Ovary (tissue), 9 donors: Measurements from ENCODE around the gene ZNF74. TPM values are rescaled to one million over a fixed set of nuclear protein-coding genes. Genes with fewer than 3 reads are reported as not detected.
"Not testable (repeated sequence)": the region's sequence is repeated elsewhere in the genome, so short reads cannot be mapped to it uniquely, and the experiment has no call there.

Source experiments
- DNase-seq, 5 donors: peaks; one replicate each; pipeline ENCODE4 v3.0.0-alpha.2; 2019 to 2020
- H3K27ac ChIP-seq, 2 donors: fragments of 200-600 bp; one replicate each; pipeline versions ENCODE4 v1.5.1 to v1.8.0; 2019 to 2022
- H3K27me3 ChIP-seq: fragments of 200-600 bp; one replicate; pipeline ENCODE4 v1.8.0; 2022
- H3K36me3 ChIP-seq: fragments of 200-600 bp; sonication (generic); one replicate; pipeline ENCODE4 v1.5.1; 2019
- H3K4me1 ChIP-seq: one replicate; pipeline ENCODE4 v1.8.1; 2013; ENCODE audit warnings: mild to moderate bottlenecking, moderate library complexity; ENCODE audit not compliant: insufficient read depth
- H3K4me3 ChIP-seq: fragments of 200-600 bp; sonication (generic); one replicate; pipeline ENCODE4 v1.5.1; 2017
- H3K9me3 ChIP-seq, 2 donors: fragments of 200-600 bp in 1 of 2; sonication (generic) in 1 of 2; one replicate each; pipeline versions ENCODE4 v1.5.1 to v1.8.1; 2013 to 2019; ENCODE audit warnings: mild to moderate bottlenecking in 1 of 2, moderate library complexity in 1 of 2
- EP300 ChIP-seq: sonication (generic); formaldehyde crosslinking; IDR thresholded peaks from one replicate; pipeline ENCODE4 v1.6.1; 2017; ENCODE audit warnings: antibody characterized with exemption
- POLR2A ChIP-seq: fragments of 450-650 bp; IDR thresholded peaks from one replicate; pipeline ENCODE4 v1.6.1; 2017; ENCODE audit warnings: antibody characterized with exemption, mild to moderate bottlenecking, moderate library complexity
- WGBS, 3 donors: extraction: QIAGEN DNeasy Blood & Tissue Kit in 1 of 3; methylation state at CpG; one replicate each; pipeline versions ENCODE4 v1.1.5 to v1.1.7; 2013 to 2017; 5-methylcytosine and 5-hydroxymethylcytosine counted together
- intact Hi-C, 4 donors: fragments of 100-400 bp; cut with DNase I; formaldehyde crosslinking; loops; one replicate each; pipeline versions ENCODE4 v1.11.0 to v1.15.1; 2022 to 2023
- polyA plus RNA-seq, 2 donors: library from polyadenylated mRNA; stranded (reverse); fragments of 200-250 nt in 1 of 2; fragments of 350-450 nt in 1 of 2; fragmentation: Illumina TruSeq in 1 of 2; extraction: RNeasy Lipid Tissue Mini Kit (QIAGEN cat#74804) in 1 of 2; gene quantifications; one replicate each; pipeline ENCODE4 v1.2.3, GENCODE V29; 2013 to 2014
- total RNA-seq, 7 donors: library from RNA; depleted of rRNA in 2 of 7; stranded (reverse); fragments of >200 nt in 2 of 7; fragmentation: NEBNext Ultra II Directional in 3 of 7; extraction: Animal tissue kit (Norgen Biotek cat#: 25700) in 3 of 7; gene quantifications; one replicate each; pipeline versions ENCODE4 v1.1.0 to v1.2.4, GENCODE V29; 2016 to 2023
- TF ChIP-seq, protein P1 (sequence below), 3 donors: fragments of 450-650 bp in 2 of 3; fragments of 200-600 bp in 1 of 3; IDR thresholded peaks; one replicate each; pipeline versions ENCODE4 v1.5.1 to v1.8.0; 2016 to 2022; ENCODE audit warnings: antibody characterized with exemption in 3 of 3, mild to moderate bottlenecking in 1 of 3
- donor health status: DM: no; HTN: no; CAD: no; lungs with moderate emphysema.
- donor health status: DM: no; HTN: no; CAD: no.
- donor health status: Bipolar disorder and iron deficiency.
- donor health status: DM: yes; HTN: yes; CAD: no.
- donor health status: DM: no; HTN: no; CAD: no.
- donor health status: DM: yes; HTN: yes; CAD: no.

ZNF74 gene
- total and polyA plus RNA-seq, 9 donors = 6.1 to 16.8 (median 11.6) TPM

GRCh38 chr22:20390394-20390907, 3.5 kb upstream of the ZNF74 start:
- WGBS, 3 donors = 79 to 89% (median 88%) methylated on average over 5 of the region's 5 CpGs
- H3K27ac ChIP-seq = no peak overlapping the region
- H3K4me1 ChIP-seq = peaks cover 8% of the 10 kb centered on the region
- TF ChIP-seq, protein P1, sequence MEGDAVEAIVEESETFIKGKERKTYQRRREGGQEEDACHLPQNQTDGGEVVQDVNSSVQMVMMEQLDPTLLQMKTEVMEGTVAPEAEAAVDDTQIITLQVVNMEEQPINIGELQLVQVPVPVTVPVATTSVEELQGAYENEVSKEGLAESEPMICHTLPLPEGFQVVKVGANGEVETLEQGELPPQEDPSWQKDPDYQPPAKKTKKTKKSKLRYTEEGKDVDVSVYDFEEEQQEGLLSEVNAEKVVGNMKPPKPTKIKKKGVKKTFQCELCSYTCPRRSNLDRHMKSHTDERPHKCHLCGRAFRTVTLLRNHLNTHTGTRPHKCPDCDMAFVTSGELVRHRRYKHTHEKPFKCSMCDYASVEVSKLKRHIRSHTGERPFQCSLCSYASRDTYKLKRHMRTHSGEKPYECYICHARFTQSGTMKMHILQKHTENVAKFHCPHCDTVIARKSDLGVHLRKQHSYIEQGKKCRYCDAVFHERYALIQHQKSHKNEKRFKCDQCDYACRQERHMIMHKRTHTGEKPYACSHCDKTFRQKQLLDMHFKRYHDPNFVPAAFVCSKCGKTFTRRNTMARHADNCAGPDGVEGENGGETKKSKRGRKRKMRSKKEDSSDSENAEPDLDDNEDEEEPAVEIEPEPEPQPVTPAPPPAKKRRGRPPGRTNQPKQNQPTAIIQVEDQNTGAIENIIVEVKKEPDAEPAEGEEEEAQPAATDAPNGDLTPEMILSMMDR (IDR thresholded peaks at IDR 0.05) = no peak
- no peak for TF ChIP-seq EP300
- TF ChIP-seq POLR2A = no peak
- no peaks in the 10 kb centered on the region for H3K9me3 ChIP-seq
- DNase-seq = no peak
- H3K36me3 ChIP-seq = no peaks in the 10 kb centered on the region
- no peaks in the 10 kb centered on the region for H3K27me3 ChIP-seq
- no peak overlapping the region for H3K4me3 ChIP-seq
- intact Hi-C loops = no loop called here

DNA sequence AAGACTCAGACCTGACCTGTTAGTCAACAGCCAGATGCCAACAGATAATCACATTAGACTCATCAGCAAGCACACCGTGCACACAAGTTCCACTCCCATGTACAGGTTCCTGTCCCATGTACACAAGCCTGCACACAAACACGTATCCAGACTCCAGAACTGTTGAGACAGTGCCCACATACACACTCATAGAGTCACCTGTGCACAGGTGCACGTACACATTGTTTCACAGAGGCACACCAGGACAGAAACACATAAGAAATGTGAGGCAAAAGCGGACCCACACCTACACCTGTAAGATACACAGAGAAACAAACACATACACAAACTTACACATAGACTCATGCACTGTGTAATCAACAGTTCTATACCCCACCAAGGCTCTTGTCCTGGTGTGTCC, 2.7 kb upstream of the ZNF74 start:
- H3K27me3 ChIP-seq = no peaks in the 10 kb centered on the region
- intact Hi-C loops = no loop called here
- peaks cover 8% of the 10 kb centered on the region for H3K4me1 ChIP-seq
- H3K27ac ChIP-seq = no peak overlapping the region
- no peak overlapping the region for H3K4me3 ChIP-seq
- WGBS, 3 donors = 81 to 85% (median 82%) methylated on average over 4 of the region's 4 CpGs
- H3K9me3 ChIP-seq = no peaks in the 10 kb centered on the region
- DNase-seq = no peak
- no peaks in the 10 kb centered on the region for H3K36me3 ChIP-seq
- TF ChIP-seq EP300 (no peak), POLR2A (no peak)
- TF ChIP-seq, protein P1 (IDR thresholded peaks at IDR 0.05) = no peak

DNA sequence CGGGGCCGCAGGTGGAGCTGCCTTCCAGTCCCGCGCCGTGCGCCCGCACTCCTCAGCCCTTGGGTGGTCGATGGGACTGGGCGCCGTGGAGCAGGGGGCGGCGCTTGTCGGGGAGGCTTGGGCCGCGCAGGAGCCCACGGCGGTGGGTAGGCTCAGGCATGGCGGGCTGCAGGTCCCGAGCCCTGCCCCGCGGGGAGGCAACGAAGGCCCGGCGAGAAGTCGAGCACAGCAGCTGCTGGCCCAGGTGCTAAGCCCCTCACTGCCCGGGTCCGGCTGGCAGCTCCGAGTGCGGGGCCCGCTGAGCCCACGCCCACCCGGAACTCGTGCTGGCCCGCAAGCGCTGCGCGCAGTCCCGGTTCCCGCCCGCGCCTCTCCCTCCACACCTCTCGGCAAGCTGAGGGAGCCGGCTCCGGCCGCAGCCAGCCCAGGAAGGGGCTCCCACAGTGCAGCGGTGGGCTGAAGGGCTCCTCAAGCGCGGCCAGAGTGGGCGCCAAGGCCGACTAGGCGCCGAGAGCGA, 1.5 kb upstream of the ZNF74 start:
- peak in 2 of 5 donors; percentile 42 to 44 for DNase-seq
- WGBS, 3 donors = 96 to 98% (median 98%) methylated on average over 51 to 53 of the region's 53 CpGs

GRCh38 chr22:20392983-20393704, 807 bp upstream of the ZNF74 start:
- WGBS, 3 donors = 93 to 96% (median 94%) methylated on average over 21 to 23 of the region's 23 CpGs
- intact Hi-C loops = no loop called here

More for the DNA sequence above, 1.5 kb upstream of the ZNF74 start:
- H3K36me3 ChIP-seq, H3K9me3 ChIP-seq, H3K4me3 ChIP-seq, H3K27me3 ChIP-seq, intact Hi-C loops, H3K27ac ChIP-seq, H3K4me1 ChIP-seq: not testable (repeated sequence)

More at GRCh38 chr22:20392983-20393704, 807 bp upstream of the ZNF74 start:
- Histone ChIP-seq H3K36me3 (no peaks in the 10 kb centered on the region), H3K27ac (no peak overlapping the region), H3K9me3 (no peaks in the 10 kb centered on the region), H3K4me1 (peaks cover 8% of the 10 kb centered on the region), H3K27me3 (no peaks in the 10 kb centered on the region), H3K4me3 (peak overlapping the region; percentile 93)
- DNase-seq = peak in 2 of 5 donors; percentile 41 to 54
- TF ChIP-seq, protein P1 (IDR thresholded peaks at IDR 0.05) = no peak
- TF ChIP-seq POLR2A (no peak), EP300 (no peak)
